Chondrocyte (in vitro differentiated cells): ENCODE data around the gene KIAA1328. TPM values are rescaled to one million over a fixed set of nuclear protein-coding genes. Genes with fewer than 3 reads are reported as not detected.

Experiments
- DNase-seq: peaks from one replicate; pipeline ENCODE4 v3.0.0; 2021; ENCODE audit warnings: mixed read lengths, low spot score
- H3K27ac Mint-ChIP-seq: one replicate; pipeline ENCODE4 v1.8.0; 2021; ENCODE audit warnings: mild to moderate bottlenecking, moderate library complexity, mixed read lengths; ENCODE audit not compliant: unreplicated experiment
- H3K27me3 Mint-ChIP-seq: 2 replicates; pipeline ENCODE4 v1.8.0; 2021; ENCODE audit warnings: low read depth, mixed read lengths
- H3K36me3 Mint-ChIP-seq: 2 replicates; pipeline ENCODE4 v1.8.0; 2021; ENCODE audit warnings: low read depth, mixed read lengths
- H3K4me1 Mint-ChIP-seq: 2 replicates; pipeline ENCODE4 v1.8.0; 2021; ENCODE audit warnings: low read depth, mild to moderate bottlenecking, mixed read lengths
- H3K4me3 Mint-ChIP-seq: one replicate; pipeline ENCODE4 v1.8.0; 2021; ENCODE audit warnings: mild to moderate bottlenecking, moderate library complexity, mixed read lengths; ENCODE audit not compliant: unreplicated experiment
- H3K9me3 Mint-ChIP-seq: 2 replicates; pipeline ENCODE4 v1.8.0; 2021; ENCODE audit warnings: low read depth, mixed read lengths
- total RNA-seq: library from RNA; stranded (reverse); gene quantifications from 3 replicates; pipeline ENCODE4 v1.2.1, GENCODE V29; 2021
- TF ChIP-seq, protein P1 (sequence below): fragments of 200-600 bp; sonication (generic); IDR thresholded peaks from 2 replicates; pipeline ENCODE4 v1.5.0; 2021; ENCODE audit warnings: antibody characterized with exemption, mild to moderate bottlenecking, moderate library complexity

The KIAA1328 gene
- total RNA-seq, 1 donor from 2014 or later = 6.3 TPM

DNA sequence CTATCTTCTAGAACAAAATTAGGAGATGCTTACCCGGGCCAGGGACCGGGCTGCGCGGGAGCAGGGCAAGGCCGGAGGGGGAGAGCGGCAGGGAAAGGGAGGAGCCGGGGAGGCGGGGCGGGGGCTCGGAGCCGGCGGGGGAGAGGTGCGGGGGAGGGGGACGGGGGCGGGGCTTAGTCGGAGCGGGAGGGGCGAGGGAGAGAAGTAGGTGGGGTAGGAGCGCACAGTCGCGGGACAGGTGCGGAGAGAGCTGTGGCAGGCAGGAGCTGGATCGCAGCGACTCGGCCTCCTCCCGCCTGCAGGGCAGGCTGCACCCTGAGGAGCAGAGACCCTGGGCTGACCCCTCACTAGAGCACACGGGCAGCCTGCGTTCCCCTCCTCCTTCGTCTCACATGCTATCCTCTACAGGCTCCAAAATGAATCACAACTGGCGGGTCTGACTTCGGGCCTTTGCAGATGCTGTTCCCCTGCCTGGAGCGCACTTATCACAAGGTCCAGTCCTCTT lies 446.4 kb downstream of the KIAA1328 start:
- H3K4me3 Mint-ChIP-seq = no peak overlapping the region
- no peaks in the 10 kb centered on the region for H3K9me3 Mint-ChIP-seq
- TF ChIP-seq, protein P1, sequence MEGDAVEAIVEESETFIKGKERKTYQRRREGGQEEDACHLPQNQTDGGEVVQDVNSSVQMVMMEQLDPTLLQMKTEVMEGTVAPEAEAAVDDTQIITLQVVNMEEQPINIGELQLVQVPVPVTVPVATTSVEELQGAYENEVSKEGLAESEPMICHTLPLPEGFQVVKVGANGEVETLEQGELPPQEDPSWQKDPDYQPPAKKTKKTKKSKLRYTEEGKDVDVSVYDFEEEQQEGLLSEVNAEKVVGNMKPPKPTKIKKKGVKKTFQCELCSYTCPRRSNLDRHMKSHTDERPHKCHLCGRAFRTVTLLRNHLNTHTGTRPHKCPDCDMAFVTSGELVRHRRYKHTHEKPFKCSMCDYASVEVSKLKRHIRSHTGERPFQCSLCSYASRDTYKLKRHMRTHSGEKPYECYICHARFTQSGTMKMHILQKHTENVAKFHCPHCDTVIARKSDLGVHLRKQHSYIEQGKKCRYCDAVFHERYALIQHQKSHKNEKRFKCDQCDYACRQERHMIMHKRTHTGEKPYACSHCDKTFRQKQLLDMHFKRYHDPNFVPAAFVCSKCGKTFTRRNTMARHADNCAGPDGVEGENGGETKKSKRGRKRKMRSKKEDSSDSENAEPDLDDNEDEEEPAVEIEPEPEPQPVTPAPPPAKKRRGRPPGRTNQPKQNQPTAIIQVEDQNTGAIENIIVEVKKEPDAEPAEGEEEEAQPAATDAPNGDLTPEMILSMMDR = no peak
- H3K27ac Mint-ChIP-seq = no peak overlapping the region
- DNase-seq = no peak
- no peaks in the 10 kb centered on the region for H3K36me3 Mint-ChIP-seq
- peaks cover 26% of the 10 kb centered on the region for H3K27me3 Mint-ChIP-seq
- H3K4me1 Mint-ChIP-seq = no peaks in the 10 kb centered on the region

DNA sequence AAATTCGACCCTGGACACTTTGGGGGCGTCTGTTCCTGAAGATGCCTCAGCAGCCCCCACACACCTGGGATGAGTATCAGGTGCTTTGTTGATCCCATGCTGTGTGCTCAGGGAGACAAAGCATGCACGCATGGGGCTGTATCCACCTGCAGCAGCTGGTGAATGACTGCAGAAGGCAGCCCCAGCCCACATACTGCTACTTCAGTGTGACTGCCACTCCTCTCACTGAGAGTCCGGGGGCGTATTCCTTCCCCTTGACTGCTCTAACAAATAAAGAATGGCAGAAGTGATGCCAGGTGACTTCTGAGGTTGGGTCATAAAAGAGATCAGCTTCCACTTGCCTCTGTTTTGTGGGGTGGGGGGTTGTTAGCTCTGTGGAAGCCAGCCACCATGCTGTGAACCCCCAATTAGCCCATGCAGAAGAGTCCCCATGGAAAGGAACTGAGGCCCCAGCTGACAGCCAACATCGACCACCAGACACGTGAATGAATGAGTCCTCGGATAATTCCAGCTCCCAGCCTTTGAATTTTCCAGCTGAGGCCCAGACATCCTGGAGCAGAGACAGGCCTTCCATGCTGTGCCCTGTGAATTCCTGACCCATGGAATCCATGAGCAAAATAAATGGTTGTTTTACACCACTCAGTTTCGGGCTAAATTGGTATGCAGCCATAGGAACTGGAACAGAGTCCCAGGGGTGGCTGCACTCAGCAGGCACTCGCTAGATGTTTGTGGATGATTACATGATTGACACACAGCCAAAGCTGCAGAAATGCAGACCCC lies 447.4 kb downstream of the KIAA1328 start:
- H3K36me3 Mint-ChIP-seq = no peaks in the 10 kb centered on the region
- H3K4me1 Mint-ChIP-seq = no peaks in the 10 kb centered on the region
- H3K9me3 Mint-ChIP-seq = no peaks in the 10 kb centered on the region
- peaks cover 30% of the 10 kb centered on the region for H3K27me3 Mint-ChIP-seq
- no peak overlapping the region for H3K4me3 Mint-ChIP-seq
- TF ChIP-seq, protein P1 = no peak
- no peak overlapping the region for H3K27ac Mint-ChIP-seq
- DNase-seq = no peak

DNA sequence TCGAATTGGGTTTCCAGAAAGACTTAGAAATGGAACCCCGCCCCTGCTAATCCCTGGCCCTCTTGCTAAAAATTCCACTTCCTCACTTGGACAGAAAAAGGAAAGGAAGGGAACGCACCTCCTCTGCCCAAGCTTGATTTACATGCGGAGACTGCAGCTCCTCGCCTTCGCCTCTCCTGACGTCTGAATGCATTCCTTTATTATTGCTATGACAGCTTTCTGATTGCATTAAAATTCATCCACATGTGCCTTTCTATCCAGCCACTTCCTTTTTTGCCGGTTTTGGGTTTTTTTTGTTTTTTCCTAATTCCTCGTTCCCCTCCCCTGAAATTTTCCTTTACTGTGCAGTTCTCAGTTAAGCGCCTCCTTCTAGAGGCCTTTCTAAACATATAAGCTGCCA lies 448.9 kb downstream of the KIAA1328 start:
- Mint-ChIP-seq H3K4me3 (no peak overlapping the region), H3K27ac (no peak overlapping the region), H3K4me1 (no peaks in the 10 kb centered on the region), H3K27me3 (peaks cover 39% of the 10 kb centered on the region), H3K9me3 (no peaks in the 10 kb centered on the region), H3K36me3 (no peaks in the 10 kb centered on the region)
- TF ChIP-seq, protein P1 = no peak
- no peak for DNase-seq

Other genes starting within 250 kb of the KIAA1328 start
- gene TPGS2, start 125 bp upstream of the KIAA1328 start, total RNA-seq = 75.5 to 111 TPM (median 107 TPM) in 3 replicates